GM06990 (cell line): ENCODE data around the gene MNT.

Experiments
- DNase-seq: peaks from one replicate; pipeline ENCODE4 v3.0.0-alpha.2; 2011; ENCODE audit not compliant: insufficient read length; ENCODE audit errors: extremely low read depth
- H3K27me3 ChIP-seq: replicated peaks from 2 replicates; pipeline ENCODE4 v1.6.0; 2011; ENCODE audit warnings: low read length; ENCODE audit not compliant: control insufficient read depth, insufficient read depth
- H3K36me3 ChIP-seq: 2 replicates; pipeline ENCODE4 v1.5.1; 2011; ENCODE audit warnings: low read length; ENCODE audit not compliant: control insufficient read depth, insufficient read depth
- H3K4me3 ChIP-seq: replicated peaks from 2 replicates; pipeline ENCODE4 v1.5.1; 2011; ENCODE audit warnings: low read depth, mild to moderate bottlenecking, control low read depth, low read length
- CTCF ChIP-seq: IDR thresholded peaks from 2 replicates; pipeline ENCODE4 v1.5.1; 2011; ENCODE audit warnings: low read length, control low read depth, mild to moderate bottlenecking, inconsistent platforms; ENCODE audit not compliant: insufficient read depth, poor library complexity, severe bottlenecking

MNT gene

DNA sequence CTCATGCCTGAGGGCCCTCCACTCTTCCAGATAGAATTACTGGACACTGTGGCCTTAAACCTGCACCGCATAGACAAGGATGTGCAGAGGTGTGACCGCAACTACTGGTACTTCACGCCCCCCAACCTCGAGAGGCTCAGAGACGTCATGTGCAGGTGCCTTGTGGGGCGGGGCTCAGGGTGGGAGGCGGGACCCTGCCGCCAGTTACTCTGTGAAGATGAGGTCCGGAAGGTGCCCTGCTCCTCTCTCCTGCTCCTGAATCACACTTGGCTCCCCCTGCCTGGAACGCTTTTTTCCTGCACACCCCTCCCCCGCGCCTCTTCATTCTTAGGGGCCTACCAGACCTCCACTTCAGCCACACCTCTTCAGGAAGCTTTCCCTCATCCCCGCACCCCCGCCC lies 24.8 kb downstream of the MNT start:
- no peak for DNase-seq
- H3K27me3 ChIP-seq: no peaks in the 10 kb centered on the region
- H3K36me3 ChIP-seq: peaks cover 6% of the 10 kb centered on the region
- H3K4me3 ChIP-seq: no peak overlapping the region
- no peak for TF ChIP-seq CTCF

DNA sequence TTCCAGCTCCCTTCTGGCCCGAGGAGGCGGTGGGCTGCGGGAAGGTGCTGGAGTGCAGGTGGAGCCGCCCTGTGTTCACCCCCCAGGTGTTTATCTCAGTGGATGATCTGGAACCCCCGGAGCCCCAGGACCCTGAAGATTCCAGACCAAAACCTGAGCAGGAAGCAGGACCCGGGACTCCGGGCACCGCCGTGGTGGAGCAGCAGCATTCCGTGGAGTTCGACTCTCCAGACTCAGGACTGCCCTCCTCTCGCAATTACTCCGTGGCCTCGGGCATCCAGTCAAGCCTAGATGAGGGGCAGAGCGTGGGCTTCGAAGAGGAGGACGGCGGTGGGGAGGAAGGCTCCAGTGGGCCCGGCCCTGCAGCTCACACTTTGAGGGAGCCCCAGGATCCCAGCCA lies 25.5 kb downstream of the MNT start:
- H3K36me3 ChIP-seq: peaks cover 6% of the 10 kb centered on the region
- DNase-seq: no peak

GRCh38 chr17:2374549-2375285 lies 26.1 kb downstream of the MNT start:
- H3K4me3 ChIP-seq: no peak overlapping the region
- no peak for DNase-seq
- no peak for TF ChIP-seq CTCF
- H3K36me3 ChIP-seq: peaks cover 6% of the 10 kb centered on the region
- H3K27me3 ChIP-seq: no peaks in the 10 kb centered on the region

More for the DNA sequence above, 25.5 kb downstream of the MNT start:
- H3K27me3 ChIP-seq: no peaks in the 10 kb centered on the region
- TF ChIP-seq CTCF: no peak
- no peak overlapping the region for H3K4me3 ChIP-seq

DNA sequence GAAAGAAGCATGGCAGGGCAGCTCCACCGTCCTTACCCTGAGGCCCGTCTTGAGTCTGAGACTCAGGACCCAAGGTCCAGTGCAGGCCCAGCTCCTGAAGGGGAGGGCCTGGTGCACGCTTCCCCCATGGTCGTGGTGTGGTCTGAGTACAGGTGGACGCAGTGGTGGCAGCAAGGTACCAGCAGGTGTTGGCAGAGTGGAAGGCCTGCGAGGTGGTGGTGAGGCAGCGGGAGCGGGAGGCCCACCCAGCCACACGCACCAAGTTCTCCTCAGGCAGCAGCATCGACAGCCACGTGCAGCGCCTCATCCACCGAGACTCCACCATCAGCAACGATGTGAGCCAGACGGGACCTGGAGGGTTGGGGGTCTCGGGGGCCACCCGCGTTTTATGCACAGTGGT lies 27.7 kb downstream of the MNT start:
- Histone ChIP-seq H3K27me3 (no peaks in the 10 kb centered on the region), H3K36me3 (peaks cover 6% of the 10 kb centered on the region), H3K4me3 (no peak overlapping the region)
- DNase-seq: no peak
- no peak for TF ChIP-seq CTCF

DNA sequence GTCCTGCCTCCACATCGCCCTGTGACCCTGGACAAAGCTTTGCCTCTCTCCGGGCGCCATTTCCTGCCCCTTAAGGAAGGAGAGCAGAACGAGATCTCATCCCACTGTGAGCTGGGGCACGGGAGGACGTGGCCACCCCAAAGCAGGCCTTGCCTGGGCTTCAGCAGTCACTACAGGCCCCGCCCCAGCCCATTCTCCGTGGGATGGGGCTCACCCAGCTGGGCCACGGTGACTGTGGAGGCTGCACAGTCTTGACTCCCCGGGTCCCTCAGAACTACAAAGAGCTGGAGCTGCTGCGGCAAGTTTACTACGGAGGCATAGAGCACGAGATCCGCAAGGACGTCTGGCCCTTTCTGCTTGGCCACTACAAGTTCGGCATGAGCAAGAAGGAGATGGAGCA lies 28.2 kb downstream of the MNT start:
- no peak for TF ChIP-seq CTCF

GRCh38 chr17:2372180-2372579 lies 28.7 kb downstream of the MNT start:
- H3K4me3 ChIP-seq: no peak overlapping the region
- no peak for DNase-seq
- H3K36me3 ChIP-seq: peaks cover 6% of the 10 kb centered on the region
- TF ChIP-seq CTCF: no peak
- H3K27me3 ChIP-seq: no peaks in the 10 kb centered on the region

More for the DNA sequence above, 28.2 kb downstream of the MNT start:
- no peak for DNase-seq
- H3K36me3 ChIP-seq: peaks cover 6% of the 10 kb centered on the region
- H3K4me3 ChIP-seq: no peak overlapping the region
- no peaks in the 10 kb centered on the region for H3K27me3 ChIP-seq
